ENCODE results near the gene CAMK1D.

Gene CAMK1D

GRCh38 chr10:12590675-12591659 lies 241.6 kb downstream of the CAMK1D start:
- DNase-seq = peak in 1 of 56 donors; percentile 62

GRCh38 chr10:12592967-12593366 lies 243.6 kb downstream of the CAMK1D start:
- DNase-seq = no peak

- DNase-seq = no peak
Measured at GRCh38 chr10:12594448-12594944, 245.1 kb downstream of the CAMK1D start.

GRCh38 chr10:12595936-12596576 lies 246.7 kb downstream of the CAMK1D start:
- no peak for DNase-seq

GRCh38 chr10:12597176-12597575 lies 247.8 kb downstream of the CAMK1D start:
- DNase-seq = no peak

- no peak for DNase-seq
Measured at GRCh38 chr10:12597788-12598765, 248.7 kb downstream of the CAMK1D start.

- no peak for DNase-seq
Measured at GRCh38 chr10:12600652-12601051, 251.3 kb downstream of the CAMK1D start.

GRCh38 chr10:12602521-12602920 lies 253.2 kb downstream of the CAMK1D start:
- DNase-seq = no peak

- DNase-seq = no peak
Measured at GRCh38 chr10:12603766-12604470, 254.6 kb downstream of the CAMK1D start.

- DNase-seq = peak in 46 of 56 donors; percentile 4 to 74 (median 46)
Measured at GRCh38 chr10:12605580-12606405, 256.4 kb downstream of the CAMK1D start.

GRCh38 chr10:12606461-12606860 lies 257.1 kb downstream of the CAMK1D start:
- no peak for DNase-seq

GRCh38 chr10:12608761-12609160 lies 259.4 kb downstream of the CAMK1D start:
- no peak for DNase-seq

- DNase-seq = no peak
Measured at GRCh38 chr10:12609435-12609834, 260.1 kb downstream of the CAMK1D start.

GRCh38 chr10:12613136-12613535 lies 263.8 kb downstream of the CAMK1D start:
- no peak for DNase-seq

- DNase-seq = no peak
Measured at GRCh38 chr10:12614177-12614995, 265.0 kb downstream of the CAMK1D start.

- no peak for DNase-seq
Measured at GRCh38 chr10:12615296-12616220, 266.2 kb downstream of the CAMK1D start.

All from amygdala (tissue), 56 donors.